ENCODE results near the gene LRFN4.

GRCh38 chr11:66909181-66909580 is 52.3 kb downstream of the LRFN4 start:
- TF ChIP-seq POLR2A (IDR thresholded peaks at IDR 0.05; ENCODE audit: low read length) (no peak), GATA1 (IDR thresholded peaks at IDR 0.05; ENCODE audit: low read depth, low read length) (no peak)
